Osteoblast (primary cell): ENCODE results near the gene GAS7. TPM values are rescaled to one million over a fixed set of nuclear protein-coding genes. Genes with fewer than 3 reads are reported as not detected.

Experiments
- DNase-seq: peaks from one replicate; pipeline ENCODE4 v3.0.0; 2011; ENCODE audit warnings: low spot score, mixed read lengths; ENCODE audit not compliant: insufficient read length; ENCODE audit errors: missing footprints
- H2AFZ ChIP-seq: 2 replicates; pipeline ENCODE4 v1.6.0; 2011; ENCODE audit warnings: mild to moderate bottlenecking, low read length
- H3K27ac ChIP-seq: 2 replicates; pipeline ENCODE4 v1.5.1; 2011; ENCODE audit warnings: mild to moderate bottlenecking, low read depth, low read length, moderate library complexity
- H3K27me3 ChIP-seq: 2 replicates; pipeline ENCODE4 v1.6.0; 2012; ENCODE audit warnings: mild to moderate bottlenecking, control low read depth, inconsistent platforms, low read length, moderate library complexity; ENCODE audit not compliant: insufficient read depth
- H3K36me3 ChIP-seq: 2 replicates; pipeline ENCODE4 v1.5.1; 2011; ENCODE audit warnings: mild to moderate bottlenecking, low read length, control low read depth, moderate library complexity; ENCODE audit not compliant: insufficient read depth
- H3K4me1 ChIP-seq: 2 replicates; pipeline ENCODE4 v1.5.1; 2011; ENCODE audit warnings: mild to moderate bottlenecking, low read length, control low read depth, moderate library complexity; ENCODE audit not compliant: insufficient read depth
- H3K4me2 ChIP-seq: 2 replicates; pipeline ENCODE4 v1.6.0; 2011; ENCODE audit warnings: mild to moderate bottlenecking, low read length; ENCODE audit not compliant: insufficient read depth
- H3K4me3 ChIP-seq: fragments of 200-600 bp; sonication (generic); 3 replicates; pipeline ENCODE4 v1.5.1; 2012; ENCODE audit warnings: mild to moderate bottlenecking, low read length, inconsistent platforms; ENCODE audit not compliant: insufficient read depth
- H3K79me2 ChIP-seq: 2 replicates; pipeline ENCODE4 v1.6.0; 2012; ENCODE audit warnings: mild to moderate bottlenecking, low read length, control low read depth, inconsistent platforms; ENCODE audit not compliant: insufficient read depth
- H3K9me3 ChIP-seq: 2 replicates; pipeline ENCODE4 v1.5.1; 2011; ENCODE audit warnings: low read depth, low read length, control low read depth
- H4K20me1 ChIP-seq: 2 replicates; pipeline ENCODE4 v1.6.0; 2012; ENCODE audit warnings: mild to moderate bottlenecking, low read length, control low read depth; ENCODE audit not compliant: insufficient read depth
- total RNA-seq: library from RNA; depleted of rRNA; stranded (reverse); fragments of >200 nt; gene quantifications from 2 replicates; pipeline ENCODE4 v1.2.3, GENCODE V29; 2012
- TF ChIP-seq, protein P1 (sequence below): IDR thresholded peaks from 2 replicates; pipeline ENCODE4 v1.5.1; 2011; ENCODE audit warnings: mild to moderate bottlenecking, low read depth, low read length, moderate library complexity; ENCODE audit errors: extremely low read depth

The GAS7 gene
- total RNA-seq, 1 donor, result 3.6 TPM

- Histone ChIP-seq H3K4me2 (no peak overlapping the region), H2AFZ (no peak overlapping the region), H3K79me2 (no peaks in the 10 kb centered on the region), H3K4me1 (no peaks in the 10 kb centered on the region), H3K4me3 (no peak overlapping the region), H3K36me3 (no peaks in the 10 kb centered on the region), H4K20me1 (no peaks in the 10 kb centered on the region), H3K27ac (no peak overlapping the region), H3K27me3 (no peaks in the 10 kb centered on the region), H3K9me3 (no peaks in the 10 kb centered on the region)
- TF ChIP-seq, protein P1, sequence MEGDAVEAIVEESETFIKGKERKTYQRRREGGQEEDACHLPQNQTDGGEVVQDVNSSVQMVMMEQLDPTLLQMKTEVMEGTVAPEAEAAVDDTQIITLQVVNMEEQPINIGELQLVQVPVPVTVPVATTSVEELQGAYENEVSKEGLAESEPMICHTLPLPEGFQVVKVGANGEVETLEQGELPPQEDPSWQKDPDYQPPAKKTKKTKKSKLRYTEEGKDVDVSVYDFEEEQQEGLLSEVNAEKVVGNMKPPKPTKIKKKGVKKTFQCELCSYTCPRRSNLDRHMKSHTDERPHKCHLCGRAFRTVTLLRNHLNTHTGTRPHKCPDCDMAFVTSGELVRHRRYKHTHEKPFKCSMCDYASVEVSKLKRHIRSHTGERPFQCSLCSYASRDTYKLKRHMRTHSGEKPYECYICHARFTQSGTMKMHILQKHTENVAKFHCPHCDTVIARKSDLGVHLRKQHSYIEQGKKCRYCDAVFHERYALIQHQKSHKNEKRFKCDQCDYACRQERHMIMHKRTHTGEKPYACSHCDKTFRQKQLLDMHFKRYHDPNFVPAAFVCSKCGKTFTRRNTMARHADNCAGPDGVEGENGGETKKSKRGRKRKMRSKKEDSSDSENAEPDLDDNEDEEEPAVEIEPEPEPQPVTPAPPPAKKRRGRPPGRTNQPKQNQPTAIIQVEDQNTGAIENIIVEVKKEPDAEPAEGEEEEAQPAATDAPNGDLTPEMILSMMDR, result no peak
- no peak for DNase-seq
These were observed 40.3 kb upstream of the GAS7 start for GRCh38 chr17:10238661-10239060.

GRCh38 chr17:10234033-10234432, 35.6 kb upstream of the GAS7 start:
- Histone ChIP-seq H3K27me3 (no peaks in the 10 kb centered on the region), H3K9me3 (no peaks in the 10 kb centered on the region), H4K20me1 (no peaks in the 10 kb centered on the region), H3K79me2 (no peaks in the 10 kb centered on the region), H2AFZ (no peak overlapping the region), H3K4me1 (no peaks in the 10 kb centered on the region), H3K4me2 (no peak overlapping the region), H3K27ac (no peak overlapping the region), H3K36me3 (no peaks in the 10 kb centered on the region), H3K4me3 (no peak overlapping the region)
- DNase-seq, result no peak
- TF ChIP-seq, protein P1, result no peak

DNA sequence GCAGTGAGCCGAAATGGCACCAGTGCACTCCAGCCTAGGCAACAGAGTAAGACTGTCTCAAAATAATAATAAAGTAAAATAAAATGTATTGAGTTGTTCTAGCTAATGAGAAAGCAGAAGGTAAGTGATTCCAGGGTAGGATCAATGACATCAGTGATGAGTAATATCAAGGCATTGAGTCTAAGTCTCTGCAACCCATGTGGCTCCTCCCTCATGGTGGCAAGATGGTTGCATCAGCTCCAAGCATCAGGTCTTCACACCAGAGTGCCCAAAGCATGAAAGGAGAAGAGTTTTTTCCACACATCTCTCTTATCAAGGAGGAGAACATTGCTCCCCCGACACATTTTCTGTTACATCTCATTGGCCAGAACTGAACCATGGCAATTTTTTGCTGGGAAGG, 34.8 kb upstream of the GAS7 start:
- Histone ChIP-seq H3K4me1 (no peaks in the 10 kb centered on the region), H3K36me3 (no peaks in the 10 kb centered on the region), H3K9me3 (no peaks in the 10 kb centered on the region), H4K20me1 (no peaks in the 10 kb centered on the region), H3K4me2 (no peak overlapping the region), H2AFZ (no peak overlapping the region), H3K4me3 (no peak overlapping the region), H3K27me3 (no peaks in the 10 kb centered on the region), H3K27ac (no peak overlapping the region), H3K79me2 (no peaks in the 10 kb centered on the region)
- DNase-seq, result no peak
- TF ChIP-seq, protein P1, result no peak

GRCh38 chr17:10229181-10229580, 30.8 kb upstream of the GAS7 start:
- Histone ChIP-seq H2AFZ (no peak overlapping the region), H4K20me1 (no peaks in the 10 kb centered on the region), H3K4me3 (no peak overlapping the region), H3K27ac (no peak overlapping the region), H3K79me2 (no peaks in the 10 kb centered on the region), H3K27me3 (no peaks in the 10 kb centered on the region), H3K4me2 (no peak overlapping the region), H3K4me1 (no peaks in the 10 kb centered on the region), H3K9me3 (no peaks in the 10 kb centered on the region), H3K36me3 (no peaks in the 10 kb centered on the region)
- TF ChIP-seq, protein P1, result no peak
- no peak for DNase-seq
